Body of pancreas (tissue), 4 donors: ENCODE results near the gene CFAP53. TPM values are rescaled to one million over a fixed set of nuclear protein-coding genes. Genes with fewer than 3 reads are reported as not detected.

ENCODE experiments used
- ATAC-seq: fragments of 150-250 bp; one replicate; pipeline ENCODE4 v1.9.1; 2016
- DNase-seq, 4 donors: peaks; one replicate each; pipeline ENCODE4 v3.0.0-alpha.2; 2019
- H3K27ac ChIP-seq, 4 donors: fragments of 200-600 bp; sonication (generic); 1 replicate in 3 of 4; 2 replicates in 1 of 4; pipeline versions ENCODE4 v1.5.1 to v1.6.1; 2016 to 2019; ENCODE audit warnings: mild to moderate bottlenecking in 1 of 4, mixed read lengths in 1 of 4, moderate library complexity in 1 of 4
- H3K27me3 ChIP-seq, 2 donors: fragments of 200-600 bp; sonication (generic); one replicate each; pipeline ENCODE4 v1.6.0; 2016; ENCODE audit warnings: mild to moderate bottlenecking in 1 of 2
- H3K36me3 ChIP-seq, 2 donors: fragments of 200-600 bp; sonication (generic); replicated peaks in 1 of 2; 2 replicates each; pipeline ENCODE4 v1.5.1; 2016; ENCODE audit warnings: low read depth in 2 of 2; ENCODE audit not compliant: insufficient read depth in 1 of 2
- H3K4me1 ChIP-seq: fragments of 200-600 bp; sonication (generic); one replicate; pipeline ENCODE4 v1.6.0; 2016
- H3K4me3 ChIP-seq, 2 donors: fragments of 200-600 bp; sonication (generic); 1 replicate in 1 of 2; 2 replicates in 1 of 2; pipeline ENCODE4 v1.5.1; 2016 to 2019
- H3K9me3 ChIP-seq, 3 donors: fragments of 200-600 bp; sonication (generic); 1 replicate in 2 of 3; 2 replicates in 1 of 3; pipeline ENCODE4 v1.5.1; 2016
- CTCF ChIP-seq, 7 experiments: fragments of 450-650 bp in 4 of 7; fragments of 200-600 bp in 3 of 7; sonication (generic) in 3 of 7; IDR thresholded peaks; one replicate each; pipeline ENCODE4 v1.5.1; 2016 to 2019; ENCODE audit warnings: antibody characterized with exemption in 7 of 7
- POLR2A ChIP-seq, 3 donors: fragments of 450-650 bp; IDR thresholded peaks; one replicate each; pipeline ENCODE4 v1.6.1; 2016; ENCODE audit warnings: antibody characterized with exemption in 3 of 3, mild to moderate bottlenecking in 2 of 3
- whole genome bisulfite sequencing, 2 donors: methylation state at CpG; one replicate each; pipeline ENCODE4 v1.1.5; 2017; 5-methylcytosine and 5-hydroxymethylcytosine counted together
- intact Hi-C: fragments of 100-400 bp; cut with DNase I; formaldehyde crosslinking; loops from one replicate; pipeline ENCODE4 v1.15.1; 2023
- total RNA-seq, 2 donors: library from RNA; depleted of rRNA; stranded (reverse); fragments of >200 nt; gene quantifications; one replicate each; pipeline ENCODE4 v1.1.0, GENCODE V29; 2016

CFAP53 gene
- total RNA-seq, 2 donors from 2014 or later: 0.78 to 1.3 TPM

GRCh38 chr18:50189160-50189559, 77.1 kb downstream of the CFAP53 start:
- ATAC-seq: no peak
- H3K27ac ChIP-seq: no peak overlapping the region
- no peak for DNase-seq
- H3K4me3 ChIP-seq: no peak overlapping the region
- H3K9me3 ChIP-seq: no peaks in the 10 kb centered on the region
- intact Hi-C loops: no loop called here
- no peaks in the 10 kb centered on the region for H3K36me3 ChIP-seq
- WGBS, 2 donors: 76 to 85% methylated on average over 1 of the region's 1 CpG
- H3K27me3 ChIP-seq: no peaks in the 10 kb centered on the region
- peaks cover 16% of the 10 kb centered on the region for H3K4me1 ChIP-seq
- TF ChIP-seq CTCF (IDR thresholded peaks at IDR 0.05) (no peak), POLR2A (IDR thresholded peaks at IDR 0.05) (no peak)

- DNase-seq: no peak
- intact Hi-C loops: no loop called here
- Histone ChIP-seq H3K27ac (no peak overlapping the region), H3K4me3 (no peak overlapping the region), H3K27me3 (no peaks in the 10 kb centered on the region), H3K4me1 (peaks cover 10% of the 10 kb centered on the region), H3K36me3 (no peaks in the 10 kb centered on the region), H3K9me3 (no peaks in the 10 kb centered on the region)
- ATAC-seq: no peak
- TF ChIP-seq CTCF (IDR thresholded peaks at IDR 0.05) (no peak), POLR2A (IDR thresholded peaks at IDR 0.05) (no peak)
- WGBS, 2 donors: 81 to 85% methylated on average over 6 of the region's 6 CpGs
Measured at GRCh38 chr18:50188652-50189051, 77.6 kb downstream of the CFAP53 start.

- Histone ChIP-seq H3K27ac (no peak overlapping the region), H3K36me3 (no peaks in the 10 kb centered on the region), H3K27me3 (no peaks in the 10 kb centered on the region), H3K4me3 (no peak overlapping the region), H3K9me3 (no peaks in the 10 kb centered on the region), H3K4me1 (peaks cover 1% of the 10 kb centered on the region)
- ATAC-seq (no peak), DNase-seq (no peak)
- WGBS, 2 donors: 89 to 92% methylated on average over 3 of the region's 3 CpGs
- no peak for TF ChIP-seq CTCF (IDR thresholded peaks at IDR 0.05)
- no peak for TF ChIP-seq POLR2A (IDR thresholded peaks at IDR 0.05)
- intact Hi-C loops: no loop called here
Measured at GRCh38 chr18:50187659-50188058, 78.6 kb downstream of the CFAP53 start.

- no peak for DNase-seq
- intact Hi-C loops: no loop called here
- Histone ChIP-seq H3K4me1 (no peaks in the 10 kb centered on the region), H3K4me3 (no peak overlapping the region), H3K36me3 (no peaks in the 10 kb centered on the region), H3K27ac (no peak overlapping the region), H3K9me3 (no peaks in the 10 kb centered on the region), H3K27me3 (no peaks in the 10 kb centered on the region)
- 91 to 100% methylated on average over 1 of the region's 1 CpG for WGBS, 2 donors
- TF ChIP-seq POLR2A (IDR thresholded peaks at IDR 0.05): no peak
- no peak for TF ChIP-seq CTCF (IDR thresholded peaks at IDR 0.05)
- ATAC-seq: no peak
Measured at GRCh38 chr18:50186385-50186784, 79.9 kb downstream of the CFAP53 start.

GRCh38 chr18:50183556-50183955, 82.7 kb downstream of the CFAP53 start:
- intact Hi-C loops: no loop called here
- ATAC-seq (no peak), DNase-seq (no peak)
- H3K4me3 ChIP-seq: no peak overlapping the region
- no peaks in the 10 kb centered on the region for H3K36me3 ChIP-seq
- H3K27me3 ChIP-seq: no peaks in the 10 kb centered on the region
- H3K9me3 ChIP-seq: no peaks in the 10 kb centered on the region
- 88 to 95% methylated on average over 5 of the region's 5 CpGs for WGBS, 2 donors
- no peaks in the 10 kb centered on the region for H3K4me1 ChIP-seq
- no peak overlapping the region for H3K27ac ChIP-seq
- TF ChIP-seq POLR2A (IDR thresholded peaks at IDR 0.05): no peak
- TF ChIP-seq CTCF (IDR thresholded peaks at IDR 0.05): no peak
